ENCODE measurements around the gene SBSN. TPM values are rescaled to one million over a fixed set of nuclear protein-coding genes. Genes with fewer than 3 reads are reported as not detected.

SBSN gene
- total and polyA plus RNA-seq, 9 of the 15 experiments (the other 6 are each of a cell fraction or from before 2014, with no cell fraction given): 0.05 TPM; not detected in 8

GRCh38 chr19:35557539-35558399, 29.7 kb upstream of the SBSN start (continued):
- TF ChIP-seq E2F8 (IDR thresholded peaks at IDR 0.05; ENCODE audit: low read depth, partially characterized antibody) (no peak), POLR2H (tag; IDR thresholded peaks at IDR 0.05; ENCODE audit: low read depth) (no peak), ZBTB34 (CRISPR knock-in tag; IDR thresholded peaks at IDR 0.05) (no peak), RREB1 (CRISPR knock-in tag; IDR thresholded peaks at IDR 0.05) (no peak), ZNF445 (CRISPR knock-in tag; IDR thresholded peaks at IDR 0.05; ENCODE audit: low read depth) (no peak), TCF7 (IDR thresholded peaks at IDR 0.05; ENCODE audit: borderline replicate concordance) (no peak), EZH2 (IDR thresholded peaks at IDR 0.05; ENCODE audit: borderline replicate concordance, low read depth, low read length) (no peak), ATF3 (IDR thresholded peaks at IDR 0.05) (no peak), ATF3 (CRISPR knock-in tag; conservative IDR thresholded peaks at IDR 0.05) (no peak), ZNF436 (CRISPR knock-in tag; IDR thresholded peaks at IDR 0.05) (no peak), DLX4 (CRISPR knock-in tag; IDR thresholded peaks at IDR 0.05) (no peak), CBFB (CRISPR knock-in tag; IDR thresholded peaks at IDR 0.05) (0 out of 2 replicates have a peak, but pooled peaks have one; percentile 41), HMBOX1 (IDR thresholded peaks at IDR 0.05) (no peak)

Measured in K562 (cell line).